ENCODE data around the gene CDH12. TPM values are rescaled to one million over a fixed set of nuclear protein-coding genes. Genes with fewer than 3 reads are reported as not detected.

CDH12 gene
- total and polyA plus RNA-seq, 10 of the 15 experiments (the other 5 are each of a cell fraction or from before 2014, with no cell fraction given): 0.03 to 0.16 TPM; not detected in 8

GRCh38 chr5:22605473-22605872 is 247.7 kb downstream of the CDH12 start:
- H3K4me3 ChIP-seq: no peak overlapping the region
- H3K36me3 ChIP-seq (ENCODE audit: control insufficient read depth in 2 of 2, insufficient read depth in 2 of 2, low read length in 1 of 2): no peaks in the 10 kb centered on the region
- no peak overlapping the region for H3K4me2 ChIP-seq (ENCODE audit: control insufficient read depth, insufficient read depth)
- ChIA-PET POLR2A (no interaction called here), SMC1A (ENCODE audit: uncharacterized antibody, unreplicated experiment) (no interaction called here), CTCF (no interaction called here), RAD21 (ENCODE audit: unreplicated experiment) (no interaction called here)
- H3K27me3 ChIP-seq (replicated peaks in 1 of 2; ENCODE audit: control insufficient read depth in 2 of 2, insufficient read depth in 2 of 2, low read length in 1 of 2): no peaks in the 10 kb centered on the region
- H2AFZ ChIP-seq (ENCODE audit: control insufficient read depth, low read depth, low read length): no peak overlapping the region
- in situ Hi-C loops (cut with MboI) (no loop called here), intact Hi-C loops (cut with micrococcal nuclease; ENCODE audit: unreplicated experiment) (no loop called here)
- TF ChIP-seq TCF12 (IDR thresholded peaks at IDR 0.05; ENCODE audit: low read depth, low read length): no peak
- TF ChIP-seq POU2F2 (IDR thresholded peaks at IDR 0.05; ENCODE audit: borderline replicate concordance, low read depth, low read length): no peak
- no peak for TF ChIP-seq POLR2A (IDR thresholded peaks at IDR 0.05; ENCODE audit: low read depth, low read length)
- TF ChIP-seq FOS (IDR thresholded peaks at IDR 0.05; ENCODE audit: borderline replicate concordance, extremely low read depth, insufficient read length): no peak
- TF ChIP-seq GATAD2B (conservative IDR thresholded peaks at IDR 0.05; ENCODE audit: low read depth): no peak
- TF ChIP-seq RUNX3 (IDR thresholded peaks at IDR 0.05; ENCODE audit: low read length): no peak
- TF ChIP-seq EP300 (IDR thresholded peaks at IDR 0.05; ENCODE audit: borderline replicate concordance in 1 of 2, control insufficient read depth in 1 of 2, low read depth in 2 of 2, low read length in 2 of 2): no peak
- TF ChIP-seq SMARCA5 (IDR thresholded peaks at IDR 0.05): no peak
- TF ChIP-seq YBX1 (IDR thresholded peaks at IDR 0.05): no peak
- TF ChIP-seq IKZF1 (conservative IDR thresholded peaks at IDR 0.05): no peak
- TF ChIP-seq SMAD5 (IDR thresholded peaks at IDR 0.05; ENCODE audit: low read depth): no peak
- TF ChIP-seq CUX1 (IDR thresholded peaks at IDR 0.05; ENCODE audit: insufficient replicate concordance, low read depth, low read length): no peak
- no peak for ATAC-seq
- no peaks in the 10 kb centered on the region for H3K9me3 ChIP-seq (replicated peaks; ENCODE audit: control insufficient read depth, insufficient read depth, low read length)
- no peak overlapping the region for H3K27ac ChIP-seq (ENCODE audit: control insufficient read depth, insufficient read depth)
- H4K20me1 ChIP-seq (ENCODE audit: control insufficient read depth, insufficient read depth): no peaks in the 10 kb centered on the region
- no peaks in the 10 kb centered on the region for H3K79me2 ChIP-seq (ENCODE audit: control insufficient read depth, insufficient read depth, low read length)
- 9% methylated on average over 3 of the region's 3 CpGs for WGBS (ENCODE audit: insufficient coverage, insufficient replicate concordance, low lambda C conversion rate, missing lambda C conversion rate)
- H3K4me1 ChIP-seq (ENCODE audit: control insufficient read depth, insufficient read depth, low read length): no peaks in the 10 kb centered on the region
- FAIRE-seq: no peak
- DNase-seq (ENCODE audit: low read depth, low spot score): no peak
- H3K9ac ChIP-seq (ENCODE audit: control insufficient read depth, insufficient read depth, low read length): no peak overlapping the region
- no TSS peak for BruUV-seq (replicated peaks)

Data from GM12878 (cell line).